NCI-H2196 treated with DMSO at 0.1 percent for 48 hours (cell line): ENCODE data around the gene PPP1R12B.
"Not testable (repeated sequence)": the region's sequence is repeated elsewhere in the genome, so short reads cannot be mapped to it uniquely, and the experiment has no call there.

Experiments
- DNase-seq: peaks from one replicate; lab custom pipeline; 2025; ENCODE audit not compliant: unreplicated experiment; lab: John Stamatoyannopoulos, UW

Gene PPP1R12B

GRCh38 chr1:202520857-202521216 lies 172.3 kb downstream of the PPP1R12B start:
- not testable (repeated sequence) for DNase-seq

GRCh38 chr1:202521484-202521883 lies 173.0 kb downstream of the PPP1R12B start:
- not testable (repeated sequence) for DNase-seq

GRCh38 chr1:202521886-202522285 lies 173.4 kb downstream of the PPP1R12B start:
- DNase-seq: no peak

- DNase-seq: not testable (repeated sequence)
Measured at GRCh38 chr1:202526056-202526455, 177.6 kb downstream of the PPP1R12B start.

GRCh38 chr1:202528096-202528722 lies 179.7 kb downstream of the PPP1R12B start:
- DNase-seq: not testable (repeated sequence)

GRCh38 chr1:202530686-202531085 lies 182.2 kb downstream of the PPP1R12B start:
- not testable (repeated sequence) for DNase-seq

GRCh38 chr1:202531472-202531811 lies 182.9 kb downstream of the PPP1R12B start:
- DNase-seq: no peak

GRCh38 chr1:202531812-202532616 lies 183.5 kb downstream of the PPP1R12B start:
- DNase-seq: not testable (repeated sequence)

- DNase-seq: not testable (repeated sequence)
Measured at GRCh38 chr1:202539166-202539574, 190.7 kb downstream of the PPP1R12B start.

- not testable (repeated sequence) for DNase-seq
Measured at GRCh38 chr1:202539583-202539982, 191.1 kb downstream of the PPP1R12B start.

- no peak for DNase-seq
Measured at GRCh38 chr1:202540014-202540413, 191.5 kb downstream of the PPP1R12B start.

GRCh38 chr1:202540448-202540847 lies 191.9 kb downstream of the PPP1R12B start:
- DNase-seq: no peak

- DNase-seq: not testable (repeated sequence)
Measured at GRCh38 chr1:202540858-202541257, 192.4 kb downstream of the PPP1R12B start.

GRCh38 chr1:202542415-202542814 lies 193.9 kb downstream of the PPP1R12B start:
- DNase-seq: not testable (repeated sequence)

GRCh38 chr1:202543537-202543936 lies 195.0 kb downstream of the PPP1R12B start:
- DNase-seq: not testable (repeated sequence)

GRCh38 chr1:202544766-202545449 lies 196.4 kb downstream of the PPP1R12B start:
- not testable (repeated sequence) for DNase-seq

- DNase-seq: not testable (repeated sequence)
Measured at GRCh38 chr1:202545647-202546303, 197.3 kb downstream of the PPP1R12B start.

GRCh38 chr1:202546377-202546776 lies 197.9 kb downstream of the PPP1R12B start:
- not testable (repeated sequence) for DNase-seq

- not testable (repeated sequence) for DNase-seq
Measured at GRCh38 chr1:202546796-202547195, 198.3 kb downstream of the PPP1R12B start.

- DNase-seq: no peak
Measured at GRCh38 chr1:202547215-202547614, 198.7 kb downstream of the PPP1R12B start.

- not testable (repeated sequence) for DNase-seq
Measured at GRCh38 chr1:202550088-202550487, 201.6 kb downstream of the PPP1R12B start.
